ENCODE data around the gene DNM3.
"Not testable (repeated sequence)": the region's sequence is repeated elsewhere in the genome, so short reads cannot be mapped to it uniquely, and the experiment has no call there.

DNM3 gene

DNA sequence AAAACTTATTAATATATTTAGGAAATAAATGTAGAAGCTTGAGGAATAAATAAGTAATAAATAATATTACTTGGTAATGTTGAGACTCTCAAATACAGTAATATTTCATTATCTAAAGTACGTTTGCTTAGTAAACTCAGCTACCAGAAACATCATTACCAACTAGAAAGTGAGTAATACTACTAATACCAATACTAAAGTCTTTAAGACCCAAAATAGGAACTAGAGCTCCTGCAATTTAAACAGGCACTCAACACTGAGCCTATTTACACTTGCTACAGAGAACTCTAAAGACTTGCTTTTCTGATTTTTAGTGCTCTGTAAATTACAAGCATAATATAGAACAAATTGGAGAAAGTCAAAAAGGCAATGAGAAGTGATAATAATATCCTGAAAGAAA lies 565.7 kb downstream of the DNM3 start:
- no peak for DNase-seq

DNA sequence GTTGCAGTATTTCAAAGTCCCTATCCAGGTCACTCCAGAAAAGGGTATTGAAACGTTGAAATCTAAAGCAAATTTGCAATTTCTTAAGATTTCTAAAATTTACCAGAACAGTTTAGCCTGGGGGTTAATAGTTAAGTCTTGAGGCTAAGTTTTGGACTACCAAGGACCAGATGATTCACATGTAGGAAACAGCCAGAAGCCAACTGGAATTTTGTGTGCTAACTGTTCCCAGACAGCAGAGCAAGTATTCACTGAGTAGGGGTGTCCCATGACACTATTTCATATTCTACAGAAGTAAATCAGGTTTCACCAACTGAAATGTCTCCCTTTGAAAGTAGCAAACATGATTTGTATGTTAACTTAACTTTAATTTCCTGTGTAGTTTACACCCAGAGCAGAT lies 567.7 kb downstream of the DNM3 start:
- no peak for DNase-seq

DNA sequence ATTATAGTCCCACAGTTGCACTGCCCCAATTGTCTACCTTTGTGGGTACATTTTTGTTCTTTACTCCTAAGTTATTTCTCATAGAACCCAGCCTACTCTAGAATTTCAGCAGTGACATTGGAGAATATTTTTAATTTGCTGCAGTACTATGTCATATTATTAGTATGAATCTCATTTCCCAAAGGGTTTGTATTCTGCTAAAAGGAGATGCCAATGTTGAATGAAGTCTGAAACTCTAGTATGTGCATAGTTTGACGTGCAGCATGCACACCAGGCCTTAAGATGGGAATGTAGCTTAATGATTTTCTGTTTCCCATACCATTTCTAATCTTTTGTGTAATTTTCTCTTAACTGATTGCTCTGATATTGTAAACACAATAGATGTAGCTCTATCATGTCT lies 568.7 kb downstream of the DNM3 start:
- DNase-seq = no peak

DNA sequence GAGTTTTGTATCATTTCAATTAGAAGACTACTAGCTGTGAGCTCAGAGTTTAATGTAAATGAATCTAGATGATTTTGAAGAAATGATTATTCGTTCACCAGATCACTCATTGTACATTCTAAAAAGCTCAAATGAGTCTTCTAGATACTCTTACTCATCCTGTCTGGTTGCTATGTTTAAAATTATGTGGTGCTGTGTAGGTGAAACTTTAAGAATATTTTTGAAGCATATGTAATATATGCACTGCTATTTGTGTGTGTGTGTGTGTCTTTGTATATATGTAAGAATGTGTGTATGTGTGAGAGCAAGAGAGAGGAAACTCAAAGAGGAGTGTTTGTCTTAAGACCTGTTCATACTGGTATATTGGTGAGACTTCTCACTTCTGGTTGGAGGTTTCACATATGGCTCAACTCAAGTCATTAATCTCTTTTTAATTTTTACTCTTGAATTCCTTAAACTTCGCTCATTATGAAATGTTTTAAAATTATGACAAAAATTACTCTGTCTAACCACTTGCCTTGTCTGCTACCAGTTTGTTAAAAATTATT lies 570.6 kb downstream of the DNM3 start:
- no peak for DNase-seq

DNA sequence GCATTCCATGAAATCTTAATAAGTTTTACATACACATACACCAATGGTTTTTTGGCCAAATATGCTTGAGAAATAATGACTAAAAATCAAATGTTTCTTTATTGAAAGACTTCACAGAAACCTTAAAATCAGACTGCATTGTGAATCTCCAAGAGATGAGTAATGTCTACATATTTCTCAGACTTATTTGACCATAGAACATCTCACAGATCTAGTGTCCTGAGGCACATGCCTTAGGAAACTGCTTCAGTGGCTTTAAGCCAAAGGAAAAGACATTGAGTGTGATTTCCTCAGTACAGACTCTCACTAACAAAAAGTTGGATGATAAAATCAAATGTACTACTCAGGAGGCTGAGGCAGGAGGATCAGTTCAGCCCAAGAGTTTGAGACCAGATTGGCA lies 573.0 kb downstream of the DNM3 start:
- DNase-seq = no peak

DNA sequence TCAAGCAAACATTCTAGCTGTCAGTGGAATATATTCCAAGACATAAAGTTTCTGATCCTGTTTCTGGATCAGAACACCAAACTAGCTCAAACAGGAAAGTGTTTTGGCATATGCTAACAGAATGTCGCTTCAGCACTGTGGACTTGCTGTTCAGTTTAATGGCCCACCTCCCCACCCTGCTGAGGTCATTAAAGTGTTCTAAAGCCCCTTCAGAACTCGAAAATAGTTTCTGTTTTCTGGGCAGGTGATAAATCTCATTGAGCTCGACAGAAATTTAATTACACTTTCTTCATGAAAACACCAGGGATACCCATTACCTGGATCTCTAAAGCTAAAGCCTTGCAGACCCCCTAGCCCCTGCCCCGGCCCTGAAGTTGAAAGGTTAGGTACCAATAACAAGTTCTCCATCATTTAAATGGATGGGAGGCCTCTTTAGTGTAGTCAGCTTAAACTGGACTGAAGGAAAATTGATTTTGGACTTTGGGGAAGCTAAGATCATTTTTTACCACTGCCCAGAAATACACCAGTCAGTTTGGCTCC lies 575.3 kb downstream of the DNM3 start:
- DNase-seq = no peak

DNA sequence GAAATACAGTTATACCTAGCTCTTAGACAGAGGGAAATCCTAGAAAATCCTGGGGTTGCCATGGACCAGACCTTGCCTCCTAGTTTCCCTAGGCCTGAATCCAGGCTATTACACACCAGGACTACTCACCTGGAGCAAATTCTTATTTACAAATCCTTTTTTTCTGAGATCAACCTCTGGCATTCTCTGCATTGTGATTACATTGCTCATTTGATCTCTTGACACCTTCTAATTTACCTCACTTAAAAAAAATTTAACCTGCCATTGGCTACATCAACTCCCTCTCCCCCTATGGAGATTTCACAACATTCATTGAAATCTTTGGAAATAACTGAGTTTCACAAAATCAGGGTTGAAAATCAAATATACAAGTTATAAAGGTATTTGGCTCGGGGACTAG lies 576.3 kb downstream of the DNM3 start:
- DNase-seq = no peak

DNA sequence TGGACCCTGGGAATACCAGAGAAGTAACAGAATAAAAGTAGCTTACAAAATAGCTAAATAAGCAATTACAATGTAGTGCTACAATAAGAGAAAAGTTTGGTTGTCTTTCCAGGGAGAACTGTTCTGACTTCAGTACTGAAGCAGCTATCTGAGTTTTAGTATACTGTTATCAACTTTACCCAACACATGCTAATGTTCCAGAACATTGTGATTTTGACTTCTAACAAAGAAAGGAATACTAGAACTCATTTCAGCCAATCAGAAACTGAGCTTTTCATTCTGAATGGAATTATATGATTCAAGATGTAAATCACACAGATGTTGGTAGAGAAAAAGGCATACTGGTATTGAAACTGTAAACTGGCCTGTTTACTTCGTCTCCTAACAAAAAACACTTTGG lies 579.1 kb downstream of the DNM3 start, which contains the start of gene C1orf105:
Gene C1orf105 (plus strand): TSS at position 301 of the 400 bp plus-strand sequence. CDS start 201 bp downstream, outside the sequence.
- DNase-seq = no peak

DNA sequence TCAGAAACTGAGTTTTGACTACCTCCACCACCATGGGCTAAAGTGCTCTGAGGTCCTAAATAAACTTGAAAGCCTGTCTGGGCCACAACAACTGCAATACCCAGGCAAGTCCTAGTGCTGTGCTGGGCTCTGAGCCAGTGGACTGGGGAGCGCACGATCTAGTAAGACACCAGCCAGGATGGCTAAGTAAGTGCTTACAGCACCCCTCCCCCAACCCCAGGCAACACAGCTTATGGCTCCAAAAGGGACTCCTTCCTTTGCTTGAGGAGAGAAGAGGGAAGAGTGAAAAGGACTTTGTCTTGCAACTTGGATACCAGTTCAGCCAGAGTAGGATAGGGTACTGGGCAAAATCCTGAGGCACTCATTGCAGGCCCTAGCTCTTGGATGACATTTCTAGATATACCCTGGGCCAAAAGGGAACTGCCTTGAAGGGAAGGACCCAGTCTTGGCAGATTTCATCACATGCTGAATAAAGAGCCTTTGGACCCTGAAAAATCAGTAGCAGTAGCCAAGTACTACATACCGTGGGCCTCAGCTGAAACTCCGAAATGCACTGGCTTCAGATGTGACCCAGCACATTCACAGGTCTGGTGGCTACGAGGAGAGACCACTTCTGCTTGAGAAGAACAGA lies 580.8 kb downstream of the DNM3 start:
- DNase-seq = no peak

DNA sequence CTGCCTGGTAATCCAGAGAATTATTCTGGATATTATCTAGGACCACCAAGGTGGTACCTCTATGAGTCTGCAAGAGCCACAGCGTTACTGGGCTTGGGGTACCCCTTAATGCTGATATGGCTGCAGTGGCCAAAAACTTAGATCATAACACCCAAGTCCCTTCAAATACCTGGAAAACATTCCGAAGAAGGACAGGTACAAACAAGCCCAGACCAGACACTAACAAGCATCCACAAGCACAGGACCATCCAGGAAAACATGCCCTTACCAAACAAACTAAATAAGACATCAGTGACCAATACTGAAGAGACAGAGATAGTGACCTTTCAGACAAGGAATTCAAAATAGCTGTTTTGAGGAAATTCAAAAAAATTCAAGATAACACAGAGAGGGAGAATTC lies 582.0 kb downstream of the DNM3 start:
- no peak for DNase-seq

DNA sequence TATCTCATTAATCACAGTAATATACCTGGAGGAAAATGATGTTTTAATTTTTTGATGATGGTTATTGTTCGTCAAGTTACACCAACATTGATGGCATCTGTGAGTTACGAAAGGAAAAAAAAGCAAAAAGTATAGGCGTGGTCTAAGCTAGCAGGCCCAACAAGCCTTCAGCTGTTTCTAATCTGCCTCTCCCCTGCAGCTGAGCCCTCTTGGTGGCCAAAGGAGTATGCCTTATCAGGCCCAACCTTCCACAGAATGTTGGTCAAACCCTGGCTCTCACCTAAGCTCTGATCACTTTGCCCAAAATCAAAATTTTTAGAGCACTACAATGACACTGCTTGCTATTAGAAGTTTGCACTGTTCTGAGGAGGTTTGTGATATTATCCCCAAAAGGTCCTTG lies 584.0 kb downstream of the DNM3 start:
- DNase-seq = no peak

DNA sequence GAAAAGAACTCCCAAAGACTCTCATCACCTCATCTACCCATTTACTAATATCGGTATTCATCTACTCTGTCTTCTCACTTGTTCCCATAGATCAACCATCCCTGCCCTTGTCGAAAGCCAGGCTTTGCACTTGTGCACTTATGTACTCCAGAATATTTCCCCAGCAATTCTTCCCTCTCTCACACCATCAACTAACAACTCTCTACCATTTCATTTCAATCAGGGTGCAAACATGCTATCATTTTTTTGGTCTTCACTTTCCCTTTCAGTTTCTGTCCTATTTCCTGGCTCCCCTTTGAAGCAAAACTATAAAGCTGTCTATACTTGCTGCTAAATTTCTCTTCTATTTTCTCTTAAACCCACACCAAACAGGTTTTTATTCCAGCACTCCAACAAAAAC lies 585.9 kb downstream of the DNM3 start:
- DNase-seq = no peak

DNA sequence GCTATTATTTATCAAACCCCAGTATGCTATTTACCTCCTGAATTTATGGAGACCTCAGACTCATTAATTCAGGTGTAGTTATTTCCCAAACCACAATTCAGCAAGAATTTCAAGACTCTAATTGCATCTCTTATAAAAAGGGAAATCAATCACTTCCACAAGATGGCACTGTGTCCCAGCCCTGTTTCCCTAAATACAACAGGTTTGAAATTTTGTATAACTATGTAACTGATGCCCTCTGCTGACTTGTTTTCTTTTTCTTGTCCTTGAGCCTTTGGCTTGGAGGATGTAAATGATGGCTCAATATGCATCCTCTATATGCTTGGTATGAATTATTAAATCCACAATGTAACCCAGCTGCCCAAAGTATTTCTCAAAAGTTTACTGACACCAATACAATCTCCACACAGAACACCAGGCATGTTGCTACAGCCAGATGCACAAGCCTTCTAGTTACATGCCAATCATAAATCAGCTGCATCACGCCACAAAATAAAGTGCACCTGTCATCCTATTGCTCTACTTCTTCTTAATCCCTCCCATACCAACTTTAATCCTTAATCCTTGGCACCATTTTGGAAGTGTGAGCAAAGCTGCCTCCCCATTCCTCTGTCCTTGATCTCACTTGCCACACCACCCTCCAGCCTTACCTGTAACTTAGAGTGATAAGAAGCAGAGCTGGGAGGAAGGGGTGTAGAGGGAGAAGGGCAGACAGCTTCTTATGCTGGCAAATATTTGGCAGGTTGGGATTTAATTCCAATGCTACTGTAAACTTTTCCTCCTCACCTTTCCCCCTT lies 588.2 kb downstream of the DNM3 start:
- DNase-seq = peak; percentile 63

DNA sequence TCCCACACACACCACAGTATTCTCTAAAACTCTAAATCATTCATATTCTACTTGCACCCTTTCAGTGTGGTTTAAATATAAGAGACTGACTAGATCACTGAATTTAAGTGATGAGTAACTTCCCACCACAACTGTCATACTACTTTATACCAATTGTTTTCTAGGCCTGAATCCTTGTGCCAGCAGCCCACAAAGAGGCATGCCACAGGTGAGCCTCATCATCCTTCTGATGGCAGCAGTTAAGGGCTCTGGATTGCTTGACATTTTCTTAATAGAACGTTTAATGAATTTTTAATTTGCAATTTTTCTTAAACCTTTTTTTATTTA lies 588.8 kb downstream of the DNM3 start:
- DNase-seq = no peak

DNA sequence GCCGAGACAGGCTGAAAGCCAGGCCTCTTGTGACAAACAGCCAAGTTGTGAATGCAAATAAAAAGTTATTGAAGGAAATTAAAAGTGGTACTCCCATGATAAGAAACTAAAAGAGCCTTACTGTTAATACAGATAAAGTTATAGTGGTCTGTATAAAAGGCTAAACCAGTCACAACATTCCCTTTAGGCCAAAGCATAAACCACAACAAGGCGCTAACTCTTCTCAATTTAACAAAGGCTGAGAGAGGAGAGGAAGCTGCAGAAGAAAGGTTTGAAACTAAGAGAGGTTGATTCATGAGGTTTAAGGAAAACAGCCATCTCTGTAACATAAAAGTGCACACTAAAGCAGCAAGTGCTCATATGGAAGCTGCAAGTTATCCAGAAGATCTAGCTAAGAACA lies 589.9 kb downstream of the DNM3 start:
- no peak for DNase-seq

DNA sequence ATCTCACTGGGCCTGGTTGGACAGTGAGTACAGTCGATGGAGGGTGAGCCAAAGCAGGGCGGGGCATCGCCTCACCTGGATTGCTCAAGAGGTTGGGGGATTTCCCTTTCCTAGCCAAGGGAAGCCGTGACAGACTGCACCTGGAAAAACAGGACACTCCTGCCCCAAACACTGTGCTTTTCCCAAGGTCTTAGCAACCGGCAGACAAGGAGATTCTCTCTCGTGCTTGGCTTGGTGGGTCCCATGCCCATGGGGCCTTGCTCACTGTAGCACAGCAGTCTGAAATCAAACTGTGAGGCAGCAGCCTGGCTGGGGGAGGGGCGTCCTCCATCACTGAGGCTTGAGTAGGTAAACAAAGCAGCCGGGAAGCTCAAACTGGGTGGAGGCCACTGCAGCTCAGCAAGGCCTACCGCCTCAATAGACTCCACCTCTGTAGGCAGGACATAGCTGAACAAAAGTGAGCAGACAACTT lies 590.5 kb downstream of the DNM3 start:
- no peak for DNase-seq

DNA sequence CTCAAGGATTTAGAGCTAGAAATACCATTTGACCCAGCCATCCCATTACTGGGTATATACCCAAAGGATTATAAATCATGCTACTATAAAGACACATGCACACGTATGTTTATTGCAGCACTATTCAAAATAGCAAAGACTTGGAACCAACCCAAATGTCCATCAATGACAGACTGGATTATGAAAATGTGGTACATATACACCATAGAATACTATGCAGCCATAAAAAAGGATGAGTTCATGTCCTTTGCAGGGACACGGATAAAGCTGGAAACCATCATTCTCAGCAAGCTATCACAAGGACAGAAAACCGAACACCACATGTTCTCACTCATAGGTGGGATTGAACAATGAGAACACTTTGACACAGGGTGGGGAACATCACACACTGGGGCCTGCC lies 595.9 kb downstream of the DNM3 start:
- DNase-seq = not testable (repeated sequence)

DNA sequence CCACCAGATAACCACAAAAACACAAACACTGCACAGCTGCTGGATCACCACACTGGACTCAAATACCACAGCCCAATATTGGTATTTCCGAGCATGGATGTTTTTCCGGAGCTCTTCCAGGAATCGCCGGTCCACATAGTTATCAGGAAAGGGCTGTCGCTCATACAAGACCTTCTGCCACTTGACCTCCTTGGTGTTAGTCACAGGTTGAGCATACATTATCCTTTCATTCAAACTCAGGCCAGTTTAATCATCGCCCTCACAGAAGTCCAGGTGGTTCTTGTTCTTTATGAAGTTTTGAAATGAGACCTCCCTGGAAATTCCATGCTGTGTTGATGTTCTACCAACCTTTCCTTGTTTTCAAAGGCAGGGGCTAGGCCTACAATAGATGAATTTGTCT lies 601.1 kb downstream of the DNM3 start:
- DNase-seq = no peak

DNA sequence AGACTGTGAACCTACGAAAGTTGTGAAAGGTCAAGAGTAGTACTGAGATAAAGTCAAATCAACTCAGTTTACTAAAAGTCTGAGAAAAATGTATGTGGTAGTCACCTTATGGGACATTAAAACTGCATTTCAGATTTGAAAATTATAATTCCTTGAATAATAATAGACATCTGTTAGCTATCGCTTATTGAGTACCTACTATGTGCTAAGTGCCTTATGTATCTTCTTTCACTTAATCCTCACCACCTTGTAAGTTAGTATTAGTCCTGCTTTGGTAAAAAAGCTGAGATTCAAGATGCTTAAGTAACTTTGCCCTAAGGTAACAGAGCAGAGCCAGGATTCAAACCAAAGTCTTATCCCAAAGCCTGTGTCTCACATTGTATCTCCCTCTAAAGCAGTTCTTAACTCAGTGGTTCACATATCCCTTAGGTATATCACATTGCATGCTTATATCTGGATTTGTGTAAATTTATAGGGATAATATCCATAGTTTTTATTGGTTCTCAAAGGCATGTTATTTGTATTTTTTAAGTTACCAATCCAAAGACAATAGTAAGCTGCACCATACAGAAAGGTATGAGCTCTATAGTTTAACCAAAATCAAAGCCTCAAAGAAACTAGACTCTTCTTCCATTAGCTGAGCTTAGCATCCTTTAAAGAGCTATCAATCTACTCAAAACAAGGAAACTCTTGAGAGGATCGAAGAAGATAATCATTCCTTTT lies 601.7 kb downstream of the DNM3 start:
- no peak for DNase-seq

DNA sequence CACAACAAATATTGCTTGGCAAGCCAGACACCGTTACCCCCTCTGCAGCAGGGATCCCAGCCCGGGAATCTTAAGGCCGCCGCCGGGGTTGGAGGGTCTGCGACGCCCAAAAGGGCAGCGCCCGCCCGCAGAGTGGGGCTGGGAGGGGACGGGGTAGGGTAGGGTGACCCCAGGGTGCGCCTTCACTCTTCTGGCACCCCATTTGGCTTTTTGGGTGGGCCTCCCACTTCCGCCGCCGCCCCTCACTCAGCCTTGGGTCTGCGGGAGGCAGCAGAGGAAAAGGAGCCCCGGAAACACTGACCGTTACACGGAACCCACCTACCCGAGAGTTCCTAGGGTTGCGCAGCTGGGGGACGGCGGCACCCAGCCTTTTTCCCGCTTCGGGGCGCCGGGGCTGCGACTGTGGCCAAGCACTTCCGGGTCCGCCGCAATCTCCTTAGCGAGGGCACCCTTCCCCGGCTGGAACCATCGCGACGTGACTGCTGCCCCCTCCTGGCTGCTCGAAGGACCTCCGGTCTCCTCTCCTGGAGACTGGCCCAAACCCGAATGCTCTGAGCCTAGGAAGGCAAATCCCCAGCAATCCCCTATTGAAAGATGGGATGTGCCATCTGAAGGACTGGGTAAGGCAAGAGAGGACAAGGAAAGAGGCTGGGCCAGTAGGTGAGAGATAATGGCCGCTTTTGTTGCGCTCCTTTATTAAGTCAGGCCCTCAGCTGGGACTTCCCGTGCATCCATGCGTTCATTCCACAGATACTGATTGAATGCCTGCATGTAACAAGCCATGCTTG lies 602.6 kb downstream of the DNM3 start, which contains the start of gene PIGC:
Gene PIGC (minus strand): TSS at position 404 of the 788 bp plus-strand sequence. CDS start 1,447 bp downstream, outside the sequence.
- DNase-seq = peak; percentile 78

DNA sequence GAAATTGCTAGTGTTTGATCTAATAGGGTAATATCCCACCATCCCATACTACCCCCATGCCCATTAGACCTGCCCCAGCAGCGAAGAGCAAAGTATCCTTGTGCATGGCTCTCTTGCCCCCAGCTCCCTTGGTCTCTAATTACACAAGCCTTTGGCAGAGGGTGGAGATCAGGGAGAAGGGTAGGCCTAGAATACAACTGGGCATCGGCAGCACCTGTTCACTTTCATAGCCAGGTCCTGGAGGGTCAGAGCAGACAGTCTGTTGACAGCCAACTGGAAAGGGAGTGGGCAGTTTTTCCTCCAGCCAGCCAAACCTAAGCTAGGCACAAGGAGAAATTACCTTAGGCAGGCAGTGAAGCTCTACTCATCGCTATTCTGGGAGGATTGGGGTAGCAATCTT lies 605.2 kb downstream of the DNM3 start:
- no peak for DNase-seq

DNA sequence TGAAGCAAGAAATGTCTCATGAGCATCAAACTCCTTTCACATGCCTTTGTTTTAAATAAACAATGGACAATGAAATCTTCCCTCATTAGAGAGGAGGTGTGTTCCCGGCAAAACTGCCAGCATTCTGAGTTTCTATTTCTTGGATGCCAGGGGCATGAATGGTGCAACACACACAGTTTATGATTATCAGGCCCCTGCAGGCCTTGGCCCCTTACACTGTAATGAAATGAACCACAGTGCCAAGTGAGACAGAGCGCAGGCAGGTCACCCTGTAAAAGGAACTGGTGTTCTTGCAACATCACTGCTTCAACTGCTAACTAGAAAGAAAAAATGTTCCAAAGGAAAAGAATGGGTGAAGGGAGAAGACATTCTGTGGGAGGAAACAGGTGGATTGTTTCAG lies 606.3 kb downstream of the DNM3 start:
- DNase-seq = no peak
